GM12878 (cell line): Measurements from ENCODE around the gene MAOA. TPM values are rescaled to one million over a fixed set of nuclear protein-coding genes. Genes with fewer than 3 reads are reported as not detected.

Source experiments
- ATAC-seq: fragments of 200-7000 bp; cut with Tn5 transposase; 3 replicates; pipeline ENCODE4 v1.9.1; 2020; ENCODE audit warnings: mild to moderate bottlenecking, moderate library complexity
- BruUV-seq: library from RNA; stranded (reverse); fragments of 400-500 nt; replicated peaks from 2 replicates; lab custom pipeline; 2021; lab: Mats Ljungman, UMichigan
- CTCF ChIA-PET: fragments of 300-600 bp; sonication (Branson Sonifier 250); formaldehyde crosslinking; extraction: SDS; loops from one replicate; lab custom pipeline; 2021; ENCODE audit warnings: inconsistent platforms; lab: Yijun Ruan, JAX
- POLR2A ChIA-PET: fragments of 350-600 bp; formaldehyde crosslinking; extraction: SDS; loops from one replicate; lab custom pipeline; 2021; ENCODE audit warnings: inconsistent platforms; lab: Charles Lee
- RAD21 ChIA-PET: fragments of 300-600 bp; sonication (Branson Sonifier 250); formaldehyde crosslinking; loops from one replicate; lab custom pipeline; 2023; ENCODE audit warnings: antibody characterized with exemption; ENCODE audit not compliant: unreplicated experiment; lab: Charles Lee
- SMC1A ChIA-PET: fragments of 300-600 bp; sonication (Branson Sonifier 250); formaldehyde crosslinking; loops from one replicate; lab custom pipeline; 2023; ENCODE audit not compliant: unreplicated experiment, uncharacterized antibody; lab: Charles Lee
- DNase-seq: peaks from one replicate; pipeline ENCODE4 v3.0.0-alpha.2; 2011; ENCODE audit warnings: low read depth, low spot score
- FAIRE-seq: peaks from 3 replicates; lab custom pipeline; 2011; peaks lifted over from hg19 to GRCh38; lab: Jason Lieb, UNC
- H2AFZ ChIP-seq: 2 replicates; pipeline ENCODE4 v1.6.0; 2011; ENCODE audit warnings: low read depth, low read length, control low read depth; ENCODE audit not compliant: control insufficient read depth
- H3K27ac ChIP-seq: 2 replicates; pipeline ENCODE4 v1.5.1; 2011; ENCODE audit warnings: control low read depth; ENCODE audit not compliant: control insufficient read depth, insufficient read depth
- H3K27me3 ChIP-seq, 2 experiments: replicated peaks in 1 of 2; 2 replicates each; pipeline versions ENCODE4 v1.6.0 to v1.6.1; 2011; ENCODE audit warnings: low read length in 1 of 2; ENCODE audit not compliant: control insufficient read depth in 2 of 2, insufficient read depth in 2 of 2
- H3K36me3 ChIP-seq, 2 experiments: 2 replicates each; pipeline ENCODE4 v1.5.1; 2011; ENCODE audit warnings: low read length in 1 of 2; ENCODE audit not compliant: control insufficient read depth in 2 of 2, insufficient read depth in 2 of 2
- H3K4me1 ChIP-seq: 2 replicates; pipeline ENCODE4 v1.6.1; 2011; ENCODE audit warnings: mild to moderate bottlenecking, low read length, moderate library complexity, mixed read lengths; ENCODE audit not compliant: control insufficient read depth, insufficient read depth
- H3K4me2 ChIP-seq: 2 replicates; pipeline ENCODE4 v1.6.0; 2011; ENCODE audit warnings: control low read depth; ENCODE audit not compliant: control insufficient read depth, insufficient read depth
- H3K4me3 ChIP-seq: fragments of 200-600 bp; sonication (generic); 2 replicates; pipeline ENCODE4 v1.5.1; 2016
- H3K79me2 ChIP-seq: 2 replicates; pipeline ENCODE4 v1.6.0; 2011; ENCODE audit warnings: low read length; ENCODE audit not compliant: control insufficient read depth, insufficient read depth
- H3K9ac ChIP-seq: 2 replicates; pipeline ENCODE4 v1.8.0; 2011; ENCODE audit warnings: low read length, control low read depth, mixed read lengths; ENCODE audit not compliant: control insufficient read depth, insufficient read depth
- H3K9me3 ChIP-seq: replicated peaks from 3 replicates; pipeline ENCODE4 v1.5.1; 2011; ENCODE audit warnings: mild to moderate bottlenecking, low read length; ENCODE audit not compliant: control insufficient read depth, insufficient read depth
- H4K20me1 ChIP-seq: 2 replicates; pipeline ENCODE4 v1.6.0; 2011; ENCODE audit not compliant: control insufficient read depth, insufficient read depth
- BHLHE40 ChIP-seq, 2 experiments: fragments of 450-650 bp in 1 of 2; IDR thresholded peaks; 2 replicates each; pipeline ENCODE4 v1.6.1; 2011 to 2017; ENCODE audit warnings: low read depth in 2 of 2, borderline replicate concordance in 1 of 2, improper control_type of control experiment in 1 of 2, low read length in 1 of 2, mild to moderate bottlenecking in 1 of 2
- CBX5 ChIP-seq: sonication (generic); IDR thresholded peaks from 2 replicates; pipeline ENCODE4 v1.6.1; 2016; ENCODE audit warnings: low read depth, moderate library complexity, mild to moderate bottlenecking, inconsistent platforms
- DPF2 ChIP-seq: fragments of 450-650 bp; IDR thresholded peaks from 2 replicates; pipeline ENCODE4 v1.6.1; 2017; ENCODE audit warnings: mild to moderate bottlenecking
- EP300 ChIP-seq, 2 experiments: fragments of 150-350 bp in 1 of 2; IDR thresholded peaks; 2 replicates each; pipeline ENCODE4 v1.6.1; 2011 to 2012; ENCODE audit warnings: low read depth in 2 of 2, low read length in 2 of 2, borderline replicate concordance in 1 of 2, improper control_type of control experiment in 1 of 2, inconsistent platforms in 1 of 2; ENCODE audit not compliant: control insufficient read depth in 1 of 2
- MTA2 ChIP-seq: fragments of 450-650 bp; IDR thresholded peaks from 2 replicates; pipeline ENCODE4 v1.6.1; 2016; ENCODE audit warnings: low read depth, mild to moderate bottlenecking, moderate library complexity
- PAX8 ChIP-seq: fragments of 450-650 bp; IDR thresholded peaks from 2 replicates; pipeline ENCODE4 v1.6.1; 2017; ENCODE audit warnings: mild to moderate bottlenecking, moderate library complexity
- RB1 ChIP-seq: fragments of 450-650 bp; formaldehyde crosslinking; IDR thresholded peaks from 2 replicates; pipeline ENCODE4 v1.6.1; 2017; ENCODE audit warnings: mild to moderate bottlenecking, borderline replicate concordance
- RCOR1 ChIP-seq: conservative IDR thresholded peaks from 2 replicates; pipeline ENCODE4 v1.6.1; 2012; ENCODE audit warnings: low read depth, low read length, improper control_type of control experiment
- RUNX3 ChIP-seq: IDR thresholded peaks from 2 replicates; pipeline ENCODE4 v1.6.1; 2012; ENCODE audit warnings: low read length, inconsistent platforms
- SMAD1 ChIP-seq: fragments of 450-650 bp; IDR thresholded peaks from 2 replicates; pipeline ENCODE4 v1.6.1; 2018; ENCODE audit warnings: mild to moderate bottlenecking, low read depth; ENCODE audit not compliant: partially characterized antibody
- STAT3 ChIP-seq: IDR thresholded peaks from 2 replicates; pipeline ENCODE4 v1.6.1; 2011; ENCODE audit warnings: low read depth, low read length, improper control_type of control experiment
- ZNF217 ChIP-seq: fragments of 450-650 bp; IDR thresholded peaks from 2 replicates; pipeline ENCODE4 v1.6.1; 2017; ENCODE audit warnings: antibody characterized with exemption, mild to moderate bottlenecking
- ZNF274 ChIP-seq: IDR thresholded peaks from one replicate; pipeline ENCODE4 v1.8.0; 2011; ENCODE audit not compliant: insufficient read length, insufficient read depth
- WGBS: methylation state at CpG from one replicate; pipeline ENCODE4 v1.1.6; 2016; ENCODE audit warnings: low lambda C conversion rate; ENCODE audit not compliant: insufficient replicate concordance, insufficient coverage; ENCODE audit errors: missing lambda C conversion rate; 5-methylcytosine and 5-hydroxymethylcytosine counted together
- in situ Hi-C: fragments of 300-500 bp; cut with MboI; formaldehyde crosslinking; loops from 9 replicates; pipeline ENCODE4 v1.14.3; 2018; ENCODE audit warnings: mixed read lengths
- intact Hi-C: fragments of 100-400 bp; cut with micrococcal nuclease; formaldehyde crosslinking; loops from one replicate; pipeline ENCODE4 v1.14.2; 2022; ENCODE audit not compliant: unreplicated experiment
- polyA plus RNA-seq, 11 experiments: library from polyadenylated mRNA; depleted of rRNA in 4 of 11; unstranded in 6 of 11; stranded (reverse) in 5 of 11; fragments of >200 nt; fragmentation: Nextera tagmentation in 4 of 11; fragmentation: Illumina TruSeq in 1 of 11; extraction: Ambion mirVana in 4 of 11; extraction: Trizol in 1 of 11; gene quantifications; 1 replicate in 1 of 11; 2 replicates in 10 of 11; pipeline versions ENCODE4 v1.2.1 to v1.2.3, GENCODE V29; 2011 to 2016; ENCODE audit warnings: inconsistent platforms in 2 of 11, missing spikeins in 2 of 11, low read depth in 1 of 11
- total RNA-seq, 4 experiments: library from RNA; depleted of rRNA in 3 of 4; stranded (reverse); fragments of >200 nt in 3 of 4; fragmentation: Illumina TruSeq in 1 of 4; extraction: Trizol in 1 of 4; gene quantifications; 2 replicates each; pipeline versions ENCODE4 v1.2.1 to v1.2.3, GENCODE V29; 2013 to 2021
- TF ChIP-seq, protein P1 (sequence below): IDR thresholded peaks from 2 replicates; pipeline ENCODE4 v1.6.1; 2011; ENCODE audit warnings: low read depth, low read length, improper control_type of control experiment, borderline replicate concordance
- TF ChIP-seq, protein P2 (sequence below): IDR thresholded peaks from 2 replicates; pipeline ENCODE4 v1.6.1; 2012; ENCODE audit warnings: low read depth, low read length, improper control_type of control experiment

Gene MAOA
- total and polyA plus RNA-seq, 10 of the 15 experiments (the other 5 are each of a cell fraction or from before 2014, with no cell fraction given): 0.02 to 0.51 (median 0.08) TPM; not detected in 7

DNA sequence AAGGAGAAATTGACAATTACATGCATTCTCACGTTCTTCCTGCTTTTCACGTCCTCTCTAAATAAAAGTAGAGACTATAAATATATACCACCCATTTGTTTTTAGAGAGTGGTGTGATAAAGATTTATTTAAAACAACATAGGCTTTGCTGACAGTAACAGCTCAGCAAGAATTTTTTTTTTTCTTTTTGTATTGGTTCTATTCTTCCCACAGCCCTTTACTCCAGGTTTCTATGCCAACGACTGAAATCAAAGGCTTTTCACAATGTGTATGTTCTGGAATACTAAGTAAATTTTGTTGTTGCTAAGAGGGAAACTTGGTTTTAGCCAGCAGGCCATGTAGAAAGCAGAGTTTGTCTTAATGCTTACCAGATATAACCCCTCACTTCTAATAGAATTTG lies 43.4 kb downstream of the MAOA start:
- ChIA-PET POLR2A (no interaction called here), CTCF (no interaction called here), SMC1A (no interaction called here), RAD21 (no interaction called here)
- intact Hi-C loops: no loop called here
- no peaks in the 10 kb centered on the region for H4K20me1 ChIP-seq
- H3K9ac ChIP-seq: no peak overlapping the region
- H3K36me3 ChIP-seq: no peaks in the 10 kb centered on the region
- 2% methylated on average over 3 of the region's 3 CpGs for WGBS
- H3K79me2 ChIP-seq: no peaks in the 10 kb centered on the region
- H2AFZ ChIP-seq: no peak overlapping the region
- no peaks in the 10 kb centered on the region; a peak in 1 of 4 replicates for H3K27me3 ChIP-seq
- H3K27ac ChIP-seq: no peak overlapping the region
- no TSS peak for BruUV-seq
- no peaks in the 10 kb centered on the region for H3K4me1 ChIP-seq
- ATAC-seq (no peak), FAIRE-seq (no peak), DNase-seq (no peak)
- TF ChIP-seq, protein P1, sequence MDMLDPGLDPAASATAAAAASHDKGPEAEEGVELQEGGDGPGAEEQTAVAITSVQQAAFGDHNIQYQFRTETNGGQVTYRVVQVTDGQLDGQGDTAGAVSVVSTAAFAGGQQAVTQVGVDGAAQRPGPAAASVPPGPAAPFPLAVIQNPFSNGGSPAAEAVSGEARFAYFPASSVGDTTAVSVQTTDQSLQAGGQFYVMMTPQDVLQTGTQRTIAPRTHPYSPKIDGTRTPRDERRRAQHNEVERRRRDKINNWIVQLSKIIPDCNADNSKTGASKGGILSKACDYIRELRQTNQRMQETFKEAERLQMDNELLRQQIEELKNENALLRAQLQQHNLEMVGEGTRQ: no peak
- no peak for TF ChIP-seq ZNF217
- no peak for TF ChIP-seq STAT3
- TF ChIP-seq EP300 (IDR thresholded peaks at IDR 0.05; ENCODE audit: borderline replicate concordance in 1 of 2, control insufficient read depth in 1 of 2, low read depth in 2 of 2, low read length in 2 of 2): no peak
- no peak for TF ChIP-seq MTA2
- TF ChIP-seq, protein P2, sequence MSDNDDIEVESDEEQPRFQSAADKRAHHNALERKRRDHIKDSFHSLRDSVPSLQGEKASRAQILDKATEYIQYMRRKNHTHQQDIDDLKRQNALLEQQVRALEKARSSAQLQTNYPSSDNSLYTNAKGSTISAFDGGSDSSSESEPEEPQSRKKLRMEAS: no peak
- TF ChIP-seq CBX5: no peak
- TF ChIP-seq RUNX3: no peak
- TF ChIP-seq RCOR1: no peak
- TF ChIP-seq BHLHE40 (IDR thresholded peaks at IDR 0.05; ENCODE audit: borderline replicate concordance in 1 of 2, low read depth in 2 of 2, low read length in 1 of 2): no peak
- no peak for TF ChIP-seq PAX8
- no peak for TF ChIP-seq SMAD1
- TF ChIP-seq RB1: no peak
- TF ChIP-seq DPF2: no peak
- TF ChIP-seq ZNF274: no peak
- no peak overlapping the region for H3K4me3 ChIP-seq
- H3K4me2 ChIP-seq: no peak overlapping the region
- H3K9me3 ChIP-seq: no peaks in the 10 kb centered on the region
- in situ Hi-C loops: no loop called here
